IMR-90 (cell line): ENCODE measurements around the gene MTHFD2L. TPM values are rescaled to one million over a fixed set of nuclear protein-coding genes. Genes with fewer than 3 reads are reported as not detected.

Source experiments
- ATAC-seq: fragments of 200-7000 bp; cut with Tn5 transposase; 2 replicates; pipeline ENCODE4 v1.9.1; 2020; ENCODE audit warnings: low read depth, mild to moderate bottlenecking, moderate library complexity
- BruUV-seq: library from RNA; stranded (reverse); fragments of 400-500 nt; replicated peaks from 2 replicates; lab custom pipeline; 2021; lab: Mats Ljungman, UMichigan
- CTCF ChIA-PET: fragments of 300-600 bp; formaldehyde crosslinking; extraction: SDS; loops from one replicate; lab custom pipeline; 2021; ENCODE audit warnings: antibody characterized with exemption; lab: Yijun Ruan, JAX
- POLR2A ChIA-PET: fragments of 300-600 bp; sonication (Branson Sonifier 250); formaldehyde crosslinking; loops from one replicate; lab custom pipeline; 2022; ENCODE audit warnings: antibody characterized with exemption; ENCODE audit not compliant: unreplicated experiment; lab: Charles Lee
- DNase-seq: peaks from one replicate; pipeline ENCODE4 v3.0.0; 2013
- H2AFZ ChIP-seq: replicated peaks from 2 replicates; pipeline ENCODE3; 2013; ENCODE audit warnings: low read length, mild to moderate bottlenecking; ENCODE audit not compliant: poor library complexity
- H2AK5ac ChIP-seq: 2 replicates; pipeline ENCODE4 v1.6.1; 2013; ENCODE audit warnings: low read depth, low read length, inconsistent platforms
- H2AK9ac ChIP-seq: replicated peaks from 2 replicates; pipeline ENCODE3; 2013; ENCODE audit warnings: mild to moderate bottlenecking, low read depth, low read length, moderate library complexity; ENCODE audit not compliant: poor library complexity
- H2BK120ac ChIP-seq: 2 replicates; pipeline ENCODE4 v1.6.1; 2013; ENCODE audit warnings: low read depth, low read length, inconsistent platforms
- H2BK15ac ChIP-seq: 3 replicates; pipeline ENCODE4 v1.6.1; 2013; ENCODE audit warnings: low read depth, low read length, inconsistent platforms
- H2BK20ac ChIP-seq: 2 replicates; pipeline ENCODE4 v1.6.1; 2013; ENCODE audit warnings: low read depth, mild to moderate bottlenecking, inconsistent platforms, low read length, moderate library complexity
- H2BK5ac ChIP-seq: 2 replicates; pipeline ENCODE4 v1.6.1; 2013; ENCODE audit warnings: mild to moderate bottlenecking, low read depth, low read length, inconsistent platforms; ENCODE audit not compliant: poor library complexity, severe bottlenecking
- H3K14ac ChIP-seq: replicated peaks from 2 replicates; pipeline ENCODE4 v1.6.1; 2013; ENCODE audit warnings: low read depth, low read length, inconsistent platforms
- H3K18ac ChIP-seq: 2 replicates; pipeline ENCODE4 v1.6.1; 2013; ENCODE audit warnings: low read depth, low read length, control low read depth
- H3K23ac ChIP-seq: 2 replicates; pipeline ENCODE4 v1.6.1; 2013; ENCODE audit warnings: low read depth, low read length, inconsistent platforms
- H3K27ac ChIP-seq: 2 replicates; pipeline ENCODE4 v1.5.1; 2013; ENCODE audit warnings: mild to moderate bottlenecking, control low read depth, low read length; ENCODE audit not compliant: insufficient read depth
- H3K27me3 ChIP-seq: 2 replicates; pipeline ENCODE4 v1.6.1; 2013; ENCODE audit warnings: low read length; ENCODE audit not compliant: control insufficient read depth, insufficient read depth
- H3K36me3 ChIP-seq: 2 replicates; pipeline ENCODE4 v1.6.1; 2013; ENCODE audit warnings: low read length, mixed read lengths; ENCODE audit not compliant: control insufficient read depth, insufficient read depth
- H3K4ac ChIP-seq: 2 replicates; pipeline ENCODE4 v1.6.1; 2013; ENCODE audit warnings: low read depth, low read length, inconsistent platforms
- H3K4me1 ChIP-seq: 2 replicates; pipeline ENCODE4 v1.6.1; 2013; ENCODE audit warnings: low read length, mixed read lengths; ENCODE audit not compliant: control insufficient read depth, insufficient read depth
- H3K4me2 ChIP-seq: 2 replicates; pipeline ENCODE4 v1.6.1; 2013; ENCODE audit warnings: low read depth, mild to moderate bottlenecking, control low read depth, low read length, moderate library complexity
- H3K4me3 ChIP-seq: 2 replicates; pipeline ENCODE4 v1.5.1; 2013; ENCODE audit warnings: low read depth, mild to moderate bottlenecking, control low read depth, low read length, moderate library complexity; ENCODE audit not compliant: insufficient read depth
- H3K56ac ChIP-seq: 2 replicates; pipeline ENCODE4 v1.6.1; 2013; ENCODE audit warnings: low read length, inconsistent platforms; ENCODE audit not compliant: insufficient read depth; ENCODE audit errors: extremely low read depth
- H3K79me1 ChIP-seq, 2 experiments: 2 replicates each; pipeline ENCODE4 v1.6.1; 2013; ENCODE audit warnings: low read length in 2 of 2, inconsistent platforms in 1 of 2, low read depth in 1 of 2
- H3K9ac ChIP-seq: 2 replicates; pipeline ENCODE4 v1.6.1; 2013; ENCODE audit warnings: low read depth, low read length, control low read depth
- H3K9me1 ChIP-seq: 2 replicates; pipeline ENCODE4 v1.6.1; 2013; ENCODE audit warnings: low read length, inconsistent platforms; ENCODE audit not compliant: insufficient read depth
- H3K9me3 ChIP-seq: 2 replicates; pipeline ENCODE4 v1.6.1; 2013; ENCODE audit warnings: low read length; ENCODE audit not compliant: control insufficient read depth, insufficient read depth
- H4K20me1 ChIP-seq: 2 replicates; pipeline ENCODE4 v1.6.1; 2013; ENCODE audit warnings: low read length, inconsistent platforms; ENCODE audit not compliant: insufficient read depth
- H4K5ac ChIP-seq: 2 replicates; pipeline ENCODE4 v1.6.1; 2013; ENCODE audit warnings: mild to moderate bottlenecking, low read depth, low read length, control low read depth
- H4K8ac ChIP-seq, 2 experiments: 2 replicates each; pipeline ENCODE4 v1.6.1; 2013; ENCODE audit warnings: low read depth in 2 of 2, low read length in 2 of 2, control low read depth in 1 of 2, inconsistent platforms in 1 of 2
- H4K91ac ChIP-seq: 2 replicates; pipeline ENCODE4 v1.6.1; 2013; ENCODE audit warnings: low read depth, low read length, inconsistent platforms; ENCODE audit not compliant: insufficient read depth
- BHLHE40 ChIP-seq: fragments of 150-350 bp; IDR thresholded peaks from 2 replicates; pipeline ENCODE4 v1.6.1; 2016; ENCODE audit warnings: mild to moderate bottlenecking, low read depth, low read length
- CEBPB ChIP-seq: IDR thresholded peaks from 2 replicates; pipeline ENCODE4 v1.6.1; 2012; ENCODE audit warnings: low read depth, low read length, improper control_type of control experiment
- CHD1 ChIP-seq: IDR thresholded peaks from 2 replicates; pipeline ENCODE4 v1.6.1; 2012; ENCODE audit warnings: low read depth, low read length, improper control_type of control experiment
- FOS ChIP-seq: fragments of 150-350 bp; IDR thresholded peaks from 2 replicates; pipeline ENCODE4 v1.6.1; 2016; ENCODE audit warnings: low read depth, low read length
- MAFK ChIP-seq: IDR thresholded peaks from 2 replicates; pipeline ENCODE4 v1.6.1; 2012; ENCODE audit warnings: low read depth, low read length, improper control_type of control experiment
- MAZ ChIP-seq: IDR thresholded peaks from 2 replicates; pipeline ENCODE4 v1.6.1; 2012; ENCODE audit warnings: low read depth, mild to moderate bottlenecking, low read length, improper control_type of control experiment, moderate library complexity, borderline replicate concordance
- MXI1 ChIP-seq: IDR thresholded peaks from 2 replicates; pipeline ENCODE4 v1.6.1; 2012; ENCODE audit warnings: low read depth, mild to moderate bottlenecking, low read length, moderate library complexity, borderline replicate concordance
- NFE2L2 ChIP-seq: fragments of 150-350 bp; IDR thresholded peaks from 2 replicates; pipeline ENCODE4 v1.6.1; 2016; ENCODE audit warnings: low read depth, mild to moderate bottlenecking, low read length
- POLR2A ChIP-seq: IDR thresholded peaks from 2 replicates; pipeline ENCODE4 v1.6.1; 2012; ENCODE audit warnings: mild to moderate bottlenecking, low read depth, low read length
- RAD21 ChIP-seq: IDR thresholded peaks from 2 replicates; pipeline ENCODE4 v1.6.1; 2012; ENCODE audit warnings: low read length, improper control_type of control experiment
- RCOR1 ChIP-seq: IDR thresholded peaks from 2 replicates; pipeline ENCODE4 v1.6.1; 2012; ENCODE audit warnings: mild to moderate bottlenecking, low read length, improper control_type of control experiment; ENCODE audit not compliant: insufficient replicate concordance
- RFX5 ChIP-seq: IDR thresholded peaks from 2 replicates; pipeline ENCODE4 v1.8.0; 2012; ENCODE audit warnings: low read depth, mild to moderate bottlenecking, low read length, moderate library complexity
- SMC3 ChIP-seq: fragments of 150-350 bp; IDR thresholded peaks from 2 replicates; pipeline ENCODE4 v1.6.1; 2016; ENCODE audit warnings: low read depth, mild to moderate bottlenecking, antibody characterized with exemption, low read length, moderate library complexity
- WGBS, 2 experiments: methylation state at CpG; one replicate each; pipeline versions ENCODE4 v1.1.5 to v1.1.7; 2013; ENCODE audit warnings: missing lambda C conversion rate in 2 of 2; ENCODE audit not compliant: insufficient read length in 1 of 2; ENCODE audit errors: extremely low coverage in 2 of 2; 5-methylcytosine and 5-hydroxymethylcytosine counted together
- dilution Hi-C: fragments of 300-500 bp; cut with HindIII; formaldehyde crosslinking; loops from one replicate; pipeline ENCODE4 v1.14.3; 2018; ENCODE audit warnings: low sequenced_read_pairs; ENCODE audit not compliant: unreplicated experiment
- in situ Hi-C: fragments of 300-500 bp; cut with MboI; formaldehyde crosslinking; loops from 3 replicates; pipeline ENCODE4 v1.14.3; 2019; ENCODE audit warnings: low sequenced_read_pairs, inconsistent platforms, mixed read lengths
- intact Hi-C: fragments of 100-400 bp; cut with micrococcal nuclease; formaldehyde crosslinking; loops from 2 replicates; pipeline ENCODE4 v1.10.0; 2022
- polyA plus RNA-seq, 3 experiments: library from polyadenylated mRNA; depleted of rRNA; stranded (reverse); fragments of >200 nt; gene quantifications; 2 replicates each; pipeline ENCODE4 v1.2.3, GENCODE V29; 2012; ENCODE audit warnings: low replicate concordance in 1 of 3
- total RNA-seq: library from RNA; depleted of rRNA; stranded (reverse); fragments of >200 nt; gene quantifications from 2 replicates; pipeline ENCODE4 v1.2.3, GENCODE V29; 2012
- TF ChIP-seq, protein P1 (sequence below): fragments of 150-350 bp; IDR thresholded peaks from 2 replicates; pipeline ENCODE4 v1.6.1; 2017; ENCODE audit warnings: mild to moderate bottlenecking, antibody characterized with exemption, low read length, low read depth
- TF ChIP-seq, protein P2 (sequence below): conservative IDR thresholded peaks from 2 replicates; pipeline ENCODE4 v1.5.1; 2012; ENCODE audit warnings: mild to moderate bottlenecking, low read depth, low read length, improper control_type of control experiment
- TF ChIP-seq, protein P3 (sequence below): fragments of 150-350 bp; IDR thresholded peaks from 2 replicates; pipeline ENCODE4 v1.6.1; 2016; ENCODE audit warnings: low read depth, mild to moderate bottlenecking, low read length, moderate library complexity, borderline replicate concordance

The MTHFD2L gene
- total and polyA plus RNA-seq, 2 of the 4 experiments (the other 2 are of a cell fraction), result 2.8 to 4.3 TPM

DNA sequence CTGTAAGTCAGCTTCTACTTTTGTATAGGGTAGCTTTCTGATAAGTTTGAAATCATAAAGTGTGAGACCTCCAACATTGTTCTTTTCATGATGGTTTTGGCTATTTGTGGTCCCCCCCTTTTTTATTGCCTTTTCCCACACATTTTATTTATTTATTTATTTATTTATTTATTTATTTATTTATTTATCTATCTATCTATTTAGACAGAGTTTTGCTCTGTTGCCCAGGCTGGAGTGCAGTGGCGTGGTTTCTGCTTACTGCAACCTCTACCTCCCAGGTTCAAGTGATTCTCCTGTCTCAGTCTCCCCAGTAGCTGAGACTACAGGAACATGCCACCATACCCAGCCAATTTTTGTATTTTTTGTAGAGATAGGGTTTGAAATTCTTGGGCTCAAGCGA is 9.7 kb upstream of the MTHFD2L start:
- no peak overlapping the region for H2BK120ac ChIP-seq
- H3K56ac ChIP-seq, result no peak overlapping the region
- CTCF ChIA-PET, result no interaction called here
- DNase-seq (no peak), ATAC-seq (no peak)
- no peak overlapping the region for H3K4me2 ChIP-seq
- H3K14ac ChIP-seq, result no peak overlapping the region
- H3K79me1 ChIP-seq, result no peaks in the 10 kb centered on the region
- H2BK5ac ChIP-seq, result no peak overlapping the region
- H2BK20ac ChIP-seq, result no peak overlapping the region
- POLR2A ChIA-PET, result no interaction called here
- H3K9me1 ChIP-seq, result no peaks in the 10 kb centered on the region
- H2AK5ac ChIP-seq, result no peak overlapping the region
- no peak overlapping the region for H2AK9ac ChIP-seq
- no peak overlapping the region for H3K23ac ChIP-seq
- H2BK15ac ChIP-seq, result no peak overlapping the region
- no peak overlapping the region for H3K27ac ChIP-seq
- H4K91ac ChIP-seq, result no peak overlapping the region
- peaks cover 10% of the 10 kb centered on the region for H3K27me3 ChIP-seq
- H3K18ac ChIP-seq, result no peak overlapping the region
- no TSS peak for BruUV-seq
- no peaks in the 10 kb centered on the region for H3K36me3 ChIP-seq
- intact Hi-C loops, result no loop called here
- H3K4me1 ChIP-seq, result no peaks in the 10 kb centered on the region
- no peak overlapping the region for H3K4me3 ChIP-seq
- no peak overlapping the region for H3K4ac ChIP-seq
- dilution Hi-C loops, result no loop called here
- in situ Hi-C loops, result no loop called here
- H4K5ac ChIP-seq, result no peak overlapping the region
- peaks cover 4% of the 10 kb centered on the region for H3K9me3 ChIP-seq
- no peak overlapping the region for H3K9ac ChIP-seq
- H4K20me1 ChIP-seq, result no peaks in the 10 kb centered on the region
- H4K8ac ChIP-seq, result no peak overlapping the region
- TF ChIP-seq BHLHE40 (no peak), RCOR1 (no peak), SMC3 (no peak), RFX5 (no peak), MAZ (no peak), FOS (no peak), CEBPB (no peak), MXI1 (no peak), POLR2A (no peak), CHD1 (no peak), RAD21 (no peak), NFE2L2 (no peak), MAFK (no peak)
- TF ChIP-seq, protein P1, sequence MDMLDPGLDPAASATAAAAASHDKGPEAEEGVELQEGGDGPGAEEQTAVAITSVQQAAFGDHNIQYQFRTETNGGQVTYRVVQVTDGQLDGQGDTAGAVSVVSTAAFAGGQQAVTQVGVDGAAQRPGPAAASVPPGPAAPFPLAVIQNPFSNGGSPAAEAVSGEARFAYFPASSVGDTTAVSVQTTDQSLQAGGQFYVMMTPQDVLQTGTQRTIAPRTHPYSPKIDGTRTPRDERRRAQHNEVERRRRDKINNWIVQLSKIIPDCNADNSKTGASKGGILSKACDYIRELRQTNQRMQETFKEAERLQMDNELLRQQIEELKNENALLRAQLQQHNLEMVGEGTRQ, result no peak
- TF ChIP-seq, protein P2, sequence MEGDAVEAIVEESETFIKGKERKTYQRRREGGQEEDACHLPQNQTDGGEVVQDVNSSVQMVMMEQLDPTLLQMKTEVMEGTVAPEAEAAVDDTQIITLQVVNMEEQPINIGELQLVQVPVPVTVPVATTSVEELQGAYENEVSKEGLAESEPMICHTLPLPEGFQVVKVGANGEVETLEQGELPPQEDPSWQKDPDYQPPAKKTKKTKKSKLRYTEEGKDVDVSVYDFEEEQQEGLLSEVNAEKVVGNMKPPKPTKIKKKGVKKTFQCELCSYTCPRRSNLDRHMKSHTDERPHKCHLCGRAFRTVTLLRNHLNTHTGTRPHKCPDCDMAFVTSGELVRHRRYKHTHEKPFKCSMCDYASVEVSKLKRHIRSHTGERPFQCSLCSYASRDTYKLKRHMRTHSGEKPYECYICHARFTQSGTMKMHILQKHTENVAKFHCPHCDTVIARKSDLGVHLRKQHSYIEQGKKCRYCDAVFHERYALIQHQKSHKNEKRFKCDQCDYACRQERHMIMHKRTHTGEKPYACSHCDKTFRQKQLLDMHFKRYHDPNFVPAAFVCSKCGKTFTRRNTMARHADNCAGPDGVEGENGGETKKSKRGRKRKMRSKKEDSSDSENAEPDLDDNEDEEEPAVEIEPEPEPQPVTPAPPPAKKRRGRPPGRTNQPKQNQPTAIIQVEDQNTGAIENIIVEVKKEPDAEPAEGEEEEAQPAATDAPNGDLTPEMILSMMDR, result no peak
- TF ChIP-seq, protein P3, sequence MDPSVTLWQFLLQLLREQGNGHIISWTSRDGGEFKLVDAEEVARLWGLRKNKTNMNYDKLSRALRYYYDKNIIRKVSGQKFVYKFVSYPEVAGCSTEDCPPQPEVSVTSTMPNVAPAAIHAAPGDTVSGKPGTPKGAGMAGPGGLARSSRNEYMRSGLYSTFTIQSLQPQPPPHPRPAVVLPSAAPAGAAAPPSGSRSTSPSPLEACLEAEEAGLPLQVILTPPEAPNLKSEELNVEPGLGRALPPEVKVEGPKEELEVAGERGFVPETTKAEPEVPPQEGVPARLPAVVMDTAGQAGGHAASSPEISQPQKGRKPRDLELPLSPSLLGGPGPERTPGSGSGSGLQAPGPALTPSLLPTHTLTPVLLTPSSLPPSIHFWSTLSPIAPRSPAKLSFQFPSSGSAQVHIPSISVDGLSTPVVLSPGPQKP, result no peak
- no CpG with 5 or more reads among the region's 2 CpGs for WGBS, 2 experiments
- H2AFZ ChIP-seq, result no peak overlapping the region
